DND-41 (cell line): ENCODE measurements around the gene FBXO33.

Experiments
- EZH2 ChIP-seq: IDR thresholded peaks from 3 replicates; pipeline ENCODE4 v1.6.1; 2012; ENCODE audit warnings: borderline replicate concordance, low read depth, mild to moderate bottlenecking, moderate library complexity, low read length, inconsistent platforms; ENCODE audit not compliant: severe bottlenecking
- TF ChIP-seq, protein P1 (sequence below): IDR thresholded peaks from 2 replicates; pipeline ENCODE4 v1.5.1; 2012; ENCODE audit warnings: borderline replicate concordance, low read length, moderate library complexity, mild to moderate bottlenecking; ENCODE audit not compliant: poor library complexity, severe bottlenecking; ENCODE audit errors: extremely low read depth

DNA sequence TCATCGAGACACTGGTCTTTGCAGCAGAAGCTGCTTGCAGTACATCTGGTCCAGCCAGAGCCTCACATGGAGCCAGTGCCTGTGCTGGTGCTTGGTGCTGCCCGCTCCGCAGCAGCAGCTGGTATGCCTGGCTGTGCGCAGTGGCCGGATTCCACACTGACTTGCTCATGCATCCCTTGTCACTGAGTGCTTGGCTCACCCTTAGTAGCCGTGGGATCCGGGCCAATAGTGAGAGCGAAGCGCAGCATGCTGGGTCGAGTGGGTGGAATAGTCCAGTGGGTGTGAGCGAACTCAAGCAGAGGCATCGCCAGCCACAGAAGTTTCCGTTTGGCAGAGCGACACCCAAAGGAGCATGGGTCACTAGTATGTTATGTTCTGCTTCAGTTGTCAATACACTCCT is 10.1 kb upstream of the FBXO33 start:
- TF ChIP-seq, protein P1, sequence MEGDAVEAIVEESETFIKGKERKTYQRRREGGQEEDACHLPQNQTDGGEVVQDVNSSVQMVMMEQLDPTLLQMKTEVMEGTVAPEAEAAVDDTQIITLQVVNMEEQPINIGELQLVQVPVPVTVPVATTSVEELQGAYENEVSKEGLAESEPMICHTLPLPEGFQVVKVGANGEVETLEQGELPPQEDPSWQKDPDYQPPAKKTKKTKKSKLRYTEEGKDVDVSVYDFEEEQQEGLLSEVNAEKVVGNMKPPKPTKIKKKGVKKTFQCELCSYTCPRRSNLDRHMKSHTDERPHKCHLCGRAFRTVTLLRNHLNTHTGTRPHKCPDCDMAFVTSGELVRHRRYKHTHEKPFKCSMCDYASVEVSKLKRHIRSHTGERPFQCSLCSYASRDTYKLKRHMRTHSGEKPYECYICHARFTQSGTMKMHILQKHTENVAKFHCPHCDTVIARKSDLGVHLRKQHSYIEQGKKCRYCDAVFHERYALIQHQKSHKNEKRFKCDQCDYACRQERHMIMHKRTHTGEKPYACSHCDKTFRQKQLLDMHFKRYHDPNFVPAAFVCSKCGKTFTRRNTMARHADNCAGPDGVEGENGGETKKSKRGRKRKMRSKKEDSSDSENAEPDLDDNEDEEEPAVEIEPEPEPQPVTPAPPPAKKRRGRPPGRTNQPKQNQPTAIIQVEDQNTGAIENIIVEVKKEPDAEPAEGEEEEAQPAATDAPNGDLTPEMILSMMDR: no peak
- no peak for TF ChIP-seq EZH2
